C4-2B (cell line): ENCODE measurements around the gene CHTF18.

Experiments used
- H3K27ac ChIP-seq: fragments of 450-650 bp; 2 replicates; pipeline ENCODE4 v1.5.1; 2017
- ZFX ChIP-seq: fragments of 450-650 bp; IDR thresholded peaks from 2 replicates; pipeline ENCODE4 v1.6.1; 2017
- TF ChIP-seq, protein P1 (sequence below): fragments of 450-650 bp; conservative IDR thresholded peaks from 2 replicates; pipeline ENCODE4 v1.5.1; 2017; ENCODE audit warnings: mild to moderate bottlenecking

The CHTF18 gene

DNA sequence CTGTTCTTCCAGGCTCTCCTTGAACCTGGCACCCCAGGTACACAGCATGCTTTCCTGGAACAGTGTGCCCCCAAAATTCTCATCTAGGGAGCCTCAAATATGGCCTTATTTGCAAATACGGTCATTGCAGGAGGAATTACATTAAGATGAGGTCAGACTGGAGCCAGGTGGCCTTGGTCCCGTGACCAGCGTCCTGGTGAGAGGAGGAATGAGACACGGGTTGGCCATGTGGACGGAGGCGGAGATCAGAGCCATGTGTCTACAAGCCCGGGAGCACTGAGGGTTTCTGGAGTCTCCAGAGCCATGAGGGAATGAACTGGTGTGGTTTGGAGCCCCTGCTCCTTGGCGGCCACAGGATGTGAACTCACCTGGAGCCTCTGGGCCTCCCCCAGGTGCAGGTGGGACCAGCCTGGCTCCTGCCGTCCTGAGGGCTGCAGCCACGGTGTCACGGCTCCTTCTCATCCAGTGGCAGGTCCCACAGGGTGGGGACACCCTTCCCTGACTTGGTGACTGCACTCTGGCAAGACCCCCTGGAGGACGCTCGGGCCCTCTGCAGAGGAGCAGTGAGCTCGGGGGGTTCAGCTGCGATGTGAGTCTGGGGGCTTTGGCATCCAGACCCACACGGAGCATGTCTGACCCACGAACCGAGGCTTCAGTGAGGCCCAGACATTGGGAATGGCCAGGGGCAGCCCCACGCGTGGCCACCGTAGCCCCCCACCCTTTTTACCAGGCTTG is 33.9 kb downstream of the CHTF18 start:
- TF ChIP-seq ZFX = no peak
- TF ChIP-seq, protein P1, sequence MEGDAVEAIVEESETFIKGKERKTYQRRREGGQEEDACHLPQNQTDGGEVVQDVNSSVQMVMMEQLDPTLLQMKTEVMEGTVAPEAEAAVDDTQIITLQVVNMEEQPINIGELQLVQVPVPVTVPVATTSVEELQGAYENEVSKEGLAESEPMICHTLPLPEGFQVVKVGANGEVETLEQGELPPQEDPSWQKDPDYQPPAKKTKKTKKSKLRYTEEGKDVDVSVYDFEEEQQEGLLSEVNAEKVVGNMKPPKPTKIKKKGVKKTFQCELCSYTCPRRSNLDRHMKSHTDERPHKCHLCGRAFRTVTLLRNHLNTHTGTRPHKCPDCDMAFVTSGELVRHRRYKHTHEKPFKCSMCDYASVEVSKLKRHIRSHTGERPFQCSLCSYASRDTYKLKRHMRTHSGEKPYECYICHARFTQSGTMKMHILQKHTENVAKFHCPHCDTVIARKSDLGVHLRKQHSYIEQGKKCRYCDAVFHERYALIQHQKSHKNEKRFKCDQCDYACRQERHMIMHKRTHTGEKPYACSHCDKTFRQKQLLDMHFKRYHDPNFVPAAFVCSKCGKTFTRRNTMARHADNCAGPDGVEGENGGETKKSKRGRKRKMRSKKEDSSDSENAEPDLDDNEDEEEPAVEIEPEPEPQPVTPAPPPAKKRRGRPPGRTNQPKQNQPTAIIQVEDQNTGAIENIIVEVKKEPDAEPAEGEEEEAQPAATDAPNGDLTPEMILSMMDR = no peak
- H3K27ac ChIP-seq = no peak overlapping the region

DNA sequence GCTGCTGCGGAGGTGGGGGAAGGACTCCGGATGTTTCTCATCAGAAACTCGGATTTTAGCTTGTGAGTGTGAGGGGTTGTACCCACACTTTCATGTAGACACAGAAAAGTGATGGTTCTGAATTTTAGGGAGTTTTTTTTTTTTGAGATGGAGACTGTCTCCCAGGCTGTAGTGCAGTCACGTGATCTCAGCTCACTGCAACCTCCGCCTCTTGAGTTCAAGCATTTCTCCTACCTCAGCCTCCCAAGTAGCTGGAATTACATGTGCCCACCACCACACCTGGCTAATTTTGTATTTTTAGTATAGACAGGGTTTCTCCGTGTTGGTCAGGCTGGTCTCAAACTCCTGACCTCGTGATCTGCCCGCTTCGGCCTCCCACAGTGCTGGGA is 34.5 kb downstream of the CHTF18 start:
- TF ChIP-seq ZFX = no peak
- TF ChIP-seq, protein P1 = no peak
- no peak overlapping the region for H3K27ac ChIP-seq

DNA sequence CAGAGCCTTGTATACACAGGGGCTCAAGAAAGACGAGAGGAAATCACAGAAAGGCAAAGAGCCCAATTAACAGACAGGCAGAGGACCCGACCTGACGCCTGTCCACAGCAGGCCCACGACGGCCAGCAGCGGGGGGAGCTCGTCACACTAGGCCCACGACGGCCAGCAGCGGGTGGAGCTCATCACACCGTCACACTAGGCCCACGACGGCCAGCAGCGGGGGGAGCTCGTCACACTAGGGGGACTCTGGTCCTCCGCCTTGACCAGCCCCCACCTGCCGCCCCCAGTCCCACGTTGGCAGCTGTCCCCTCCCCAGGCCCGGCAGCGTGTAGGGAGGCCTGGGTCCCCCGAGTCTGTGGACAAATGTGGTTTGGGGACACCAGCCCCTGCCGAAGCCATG is 35.8 kb downstream of the CHTF18 start:
- no peak for TF ChIP-seq ZFX
- TF ChIP-seq, protein P1 = no peak
- no peak overlapping the region for H3K27ac ChIP-seq

DNA sequence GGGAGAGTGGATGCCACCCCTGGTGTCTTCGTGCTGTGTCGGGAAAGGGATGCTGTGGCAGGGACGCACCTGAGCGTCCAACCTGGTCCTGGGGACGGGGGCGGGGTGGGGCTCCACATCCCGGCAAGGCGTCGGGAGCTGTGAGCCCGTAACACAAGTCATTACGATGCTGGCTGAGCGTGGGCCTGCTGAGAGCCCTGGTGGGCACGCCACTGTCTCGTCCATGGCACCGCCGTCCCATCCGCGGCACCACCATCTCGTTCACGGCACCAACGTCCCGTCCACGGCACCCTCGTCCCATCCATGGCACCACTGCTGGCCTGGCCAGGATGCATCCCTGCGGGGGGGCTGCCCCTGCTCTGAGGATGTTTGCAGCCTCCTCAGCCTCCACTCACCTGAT is 36.2 kb downstream of the CHTF18 start:
- H3K27ac ChIP-seq = no peak overlapping the region
- no peak for TF ChIP-seq ZFX
- TF ChIP-seq, protein P1 = no peak

DNA sequence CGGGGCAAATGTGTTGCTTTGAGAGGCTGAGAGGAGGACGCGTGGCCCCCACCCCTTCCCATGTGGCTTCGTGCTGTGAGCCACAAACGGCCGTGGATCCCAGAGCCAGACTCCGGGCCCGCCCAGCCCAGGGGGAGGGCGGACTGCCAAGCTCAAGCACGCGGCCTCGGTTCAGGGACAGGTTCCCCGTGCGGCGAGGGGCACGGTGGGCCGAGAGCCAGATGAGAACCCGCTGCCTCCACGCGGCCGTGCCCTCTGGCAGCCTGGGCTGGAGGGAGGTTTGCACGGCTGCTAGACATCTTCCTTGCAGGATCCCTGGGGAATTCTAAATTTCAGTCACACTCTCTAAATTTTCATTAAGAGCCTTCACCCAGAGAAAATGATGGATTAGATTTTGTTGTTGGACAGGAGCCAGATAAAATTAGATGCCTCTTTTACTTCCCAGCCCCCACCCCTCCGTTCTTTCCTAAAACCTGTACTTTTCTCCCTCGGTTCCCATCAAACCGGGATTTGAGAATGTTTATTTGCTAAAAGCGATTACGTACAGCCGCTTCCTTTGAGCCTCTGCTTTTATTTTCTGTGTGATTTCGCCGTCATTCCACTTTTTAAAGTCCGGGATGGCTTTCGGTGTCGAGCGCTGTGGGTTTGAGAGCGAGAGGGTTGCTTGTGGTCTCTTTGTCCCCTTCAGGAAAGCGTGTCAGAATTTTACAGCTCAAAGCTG is 37.1 kb downstream of the CHTF18 start:
- TF ChIP-seq ZFX = no peak
- TF ChIP-seq, protein P1 = no peak
- no peak overlapping the region for H3K27ac ChIP-seq

DNA sequence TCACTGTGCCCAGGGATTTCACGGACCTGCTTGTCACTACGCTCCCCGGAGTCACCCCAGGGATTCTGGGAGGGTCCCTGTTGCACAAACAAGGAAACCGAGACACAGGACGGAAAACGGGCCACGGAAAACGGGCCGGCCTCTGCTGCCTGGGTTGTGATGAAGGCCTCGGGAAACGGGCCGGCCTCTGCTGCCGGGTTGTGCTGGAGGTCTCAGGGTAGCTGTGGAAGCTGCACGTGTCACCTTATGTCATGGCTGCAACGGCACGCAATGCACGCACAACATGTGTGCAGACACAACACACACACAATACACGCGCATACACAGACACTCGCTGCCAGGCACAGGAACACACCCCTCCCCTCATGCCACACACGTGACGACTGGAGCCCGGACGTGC is 39.1 kb downstream of the CHTF18 start:
- TF ChIP-seq, protein P1 = no peak
- no peak for TF ChIP-seq ZFX
- no peak overlapping the region for H3K27ac ChIP-seq

DNA sequence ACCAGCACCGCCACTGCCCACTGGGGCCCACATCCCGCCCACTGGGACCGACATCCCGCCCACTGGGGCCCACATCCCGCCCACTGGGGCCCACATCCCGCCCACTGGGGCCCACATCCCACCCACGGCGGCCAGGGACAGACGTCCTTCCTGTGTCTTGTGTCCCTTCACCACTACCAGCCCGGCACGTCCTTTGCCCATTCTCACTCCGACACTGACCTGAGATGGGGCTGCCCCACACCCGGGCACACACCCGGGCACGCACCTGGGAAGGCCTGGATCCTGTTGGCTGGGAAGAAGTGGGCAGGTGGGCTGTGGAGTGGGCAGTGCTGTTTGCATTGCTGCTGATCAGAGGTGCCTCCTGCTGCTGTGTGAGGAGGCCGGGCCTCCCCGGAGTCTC is 40.5 kb downstream of the CHTF18 start:
- no peak overlapping the region for H3K27ac ChIP-seq
- no peak for TF ChIP-seq ZFX
- TF ChIP-seq, protein P1 = no peak
